Left renal cortex interstitium (tissue), 4 donors: ENCODE data around the gene PML. TPM values are rescaled to one million over a fixed set of nuclear protein-coding genes. Genes with fewer than 3 reads are reported as not detected.

Experiments used
- DNase-seq, 4 donors: peaks; one replicate each; pipeline ENCODE4 v3.0.0-alpha.2; 2013; ENCODE audit warnings: low read depth in 4 of 4, low spot score in 2 of 4, missing footprints in 1 of 4
- polyA plus RNA-seq, 4 donors: library from polyadenylated mRNA; unstranded; fragments of 120-200 nt; gene quantifications; one replicate each; pipeline ENCODE4 v1.2.1, GENCODE V29; 2013; ENCODE audit not compliant: insufficient read length in 4 of 4

The PML gene
- polyA plus RNA-seq = 10 to 100 TPM; 24.7 to 38.9 (median 34.8) TPM

DNA sequence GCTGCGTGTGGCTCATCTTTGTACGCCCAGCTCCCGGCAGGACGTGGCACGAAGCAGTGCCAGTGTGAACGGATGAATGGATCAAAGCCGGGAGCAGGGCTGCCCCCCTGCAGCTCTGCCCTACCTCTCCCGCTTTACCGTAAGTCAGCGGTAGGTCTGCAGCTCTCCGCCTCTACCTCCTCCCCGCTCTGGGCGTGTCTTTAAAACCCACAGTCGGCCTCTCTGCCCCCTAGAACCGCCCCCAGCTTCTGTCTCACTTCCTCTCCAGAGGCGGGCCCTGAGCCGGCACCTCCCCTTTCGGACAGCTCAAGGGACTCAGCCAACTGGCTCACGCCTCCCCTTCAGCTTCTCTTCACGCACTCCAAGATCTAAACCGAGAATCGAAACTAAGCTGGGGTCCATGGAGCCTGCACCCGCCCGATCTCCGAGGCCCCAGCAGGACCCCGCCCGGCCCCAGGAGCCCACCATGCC, at the start of gene PML:
TSS of gene PML (plus strand) at position 304 of the 471 bp plus-strand sequence. CDS start at position 401, 97 bp downstream.
- DNase-seq = peak in 3 of 4 donors; percentile 81 to 96 (median 87)

DNA sequence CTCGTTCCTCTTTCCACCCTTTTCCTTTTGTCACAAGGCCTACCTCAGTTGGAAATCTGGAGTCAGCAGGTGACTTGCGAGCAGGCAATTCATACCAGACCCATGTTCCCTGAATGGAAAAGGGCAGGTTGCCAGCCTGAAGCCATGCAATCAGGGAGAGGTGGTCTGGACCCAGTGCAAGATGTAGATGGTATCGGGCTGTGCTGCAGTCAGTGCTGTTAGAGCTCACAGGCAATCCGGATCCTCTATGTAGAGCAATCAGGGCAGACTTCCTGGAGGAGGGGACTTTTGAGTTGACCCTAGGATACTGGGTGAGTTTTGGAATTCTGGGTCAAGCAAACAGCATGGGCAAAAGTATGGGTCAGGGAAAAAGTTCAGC, 49.4 kb upstream of the PML start:
- no peak for DNase-seq

GRCh38 chr15:73946046-73946721, 48.3 kb upstream of the PML start:
- DNase-seq = no peak

- DNase-seq = no peak
Observed at GRCh38 chr15:73946795-73947370, 47.6 kb upstream of the PML start.

DNA sequence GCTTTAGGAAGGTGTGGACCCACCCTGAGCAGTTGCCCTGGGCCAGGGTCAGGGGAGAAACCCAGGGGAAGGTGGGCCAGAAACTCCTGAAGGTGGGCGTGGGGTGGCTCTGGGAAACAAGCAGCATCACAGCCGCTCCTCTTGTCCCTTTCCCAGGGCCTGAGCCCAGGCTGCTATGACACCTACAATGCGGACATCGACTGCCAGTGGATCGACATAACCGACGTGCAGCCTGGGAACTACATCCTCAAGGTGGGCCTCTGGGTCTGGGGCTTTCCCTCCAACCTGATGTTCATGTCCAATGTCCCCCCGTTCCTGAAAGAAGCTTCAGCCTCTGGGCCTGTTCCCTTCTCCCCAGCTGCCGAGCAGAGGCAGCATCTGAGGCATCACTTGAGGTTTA, 46.9 kb upstream of the PML start:
- no peak for DNase-seq

DNA sequence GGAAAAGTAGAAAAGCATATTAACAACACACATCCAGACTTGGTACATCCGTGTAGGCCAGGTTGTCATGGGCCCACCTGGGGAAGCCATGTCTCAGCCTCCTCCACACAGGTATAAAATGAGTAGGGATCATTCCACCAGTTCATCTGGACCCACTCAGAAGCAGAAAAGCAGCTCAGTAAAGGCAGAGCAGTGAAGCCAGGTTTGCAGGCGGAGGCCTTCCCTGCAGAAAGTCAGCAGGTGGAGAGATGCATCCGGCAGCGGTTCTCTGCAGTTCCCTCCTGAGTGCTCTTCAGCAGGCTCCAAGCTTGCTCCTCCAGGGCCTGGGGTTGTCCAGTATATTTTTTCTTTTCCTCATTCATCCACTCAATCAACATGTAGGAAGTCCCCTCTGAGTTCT, 46.1 kb upstream of the PML start:
- no peak for DNase-seq

GRCh38 chr15:73948982-73949381, 45.5 kb upstream of the PML start:
- no peak for DNase-seq

GRCh38 chr15:73949496-73949895, 45.0 kb upstream of the PML start:
- DNase-seq = no peak

GRCh38 chr15:73950479-73950830, 44.1 kb upstream of the PML start:
- DNase-seq = no peak

- peak; percentile 67 to 88 (median 81) for DNase-seq
Observed at GRCh38 chr15:73950831-73951561, 43.5 kb upstream of the PML start.

GRCh38 chr15:73951601-73952000, 42.9 kb upstream of the PML start:
- no peak for DNase-seq

- DNase-seq = no peak
Observed at GRCh38 chr15:73952171-73952912, 42.2 kb upstream of the PML start.

- DNase-seq = no peak
Observed at GRCh38 chr15:73952913-73953750, 41.4 kb upstream of the PML start.

GRCh38 chr15:73954188-73955145, 40.0 kb upstream of the PML start:
- no peak for DNase-seq

DNA sequence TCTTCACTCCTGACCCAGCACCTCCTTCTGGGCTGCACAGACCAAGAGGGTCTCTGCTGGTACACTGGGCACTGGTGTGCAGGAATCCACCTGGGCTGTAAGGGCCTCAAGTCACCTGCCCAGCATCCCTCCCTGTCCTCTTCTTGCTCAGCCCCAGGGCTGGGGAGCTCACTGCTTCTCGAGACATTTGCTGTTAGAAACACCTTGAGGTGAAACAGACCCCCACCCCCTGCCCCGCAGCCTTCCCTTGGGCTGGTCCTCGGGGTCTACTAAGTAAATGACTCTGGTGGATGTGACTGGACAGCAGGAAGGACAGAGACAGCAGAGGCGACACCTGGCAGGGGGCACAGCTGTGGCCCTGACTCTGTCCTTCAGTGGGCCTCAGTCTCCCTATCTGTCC, 39.2 kb upstream of the PML start:
- no peak for DNase-seq

- no peak for DNase-seq
Observed at GRCh38 chr15:73955861-73956742, 38.4 kb upstream of the PML start.

DNA sequence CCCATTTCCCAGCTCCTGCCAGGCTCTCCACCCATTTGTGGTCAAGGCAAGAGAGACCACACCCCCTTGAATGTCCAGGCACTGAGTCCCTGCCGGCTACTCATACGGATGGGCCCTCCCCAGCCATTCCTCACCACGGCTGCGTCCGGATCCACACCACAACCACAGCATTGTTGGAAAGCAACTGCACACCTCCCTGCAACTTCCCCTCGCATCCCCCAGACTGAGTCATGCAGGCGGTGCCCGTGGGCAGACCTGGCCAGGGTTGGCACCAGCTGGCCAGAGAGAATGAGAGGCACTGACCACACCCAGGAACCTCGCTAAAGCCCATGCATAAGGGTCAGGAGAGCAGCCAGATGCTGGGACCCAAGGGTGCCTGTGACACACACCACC, 37.8 kb upstream of the PML start:
- no peak for DNase-seq

DNA sequence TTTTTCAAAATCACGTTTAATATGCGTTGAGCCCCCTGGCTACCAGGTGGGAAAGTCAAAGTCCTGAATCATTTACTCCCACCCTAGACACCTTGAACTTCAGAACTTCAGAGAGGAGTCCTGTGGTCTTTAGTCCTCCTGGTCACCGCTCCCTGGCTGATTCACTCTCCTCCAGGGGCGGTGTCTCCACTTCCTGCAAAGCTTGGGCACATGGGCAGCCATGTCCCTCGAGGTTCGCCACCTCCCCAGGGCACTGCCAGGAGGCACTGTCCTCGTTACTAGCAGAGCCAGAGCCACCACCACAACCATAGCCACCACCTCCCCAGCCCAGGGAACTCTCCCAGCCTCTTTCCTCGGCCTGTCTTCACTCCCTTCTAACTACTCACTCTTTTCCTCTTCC, 37.2 kb upstream of the PML start:
- no peak for DNase-seq
